ENCODE measurements around the gene SPIN1.

SPIN1 gene

DNA sequence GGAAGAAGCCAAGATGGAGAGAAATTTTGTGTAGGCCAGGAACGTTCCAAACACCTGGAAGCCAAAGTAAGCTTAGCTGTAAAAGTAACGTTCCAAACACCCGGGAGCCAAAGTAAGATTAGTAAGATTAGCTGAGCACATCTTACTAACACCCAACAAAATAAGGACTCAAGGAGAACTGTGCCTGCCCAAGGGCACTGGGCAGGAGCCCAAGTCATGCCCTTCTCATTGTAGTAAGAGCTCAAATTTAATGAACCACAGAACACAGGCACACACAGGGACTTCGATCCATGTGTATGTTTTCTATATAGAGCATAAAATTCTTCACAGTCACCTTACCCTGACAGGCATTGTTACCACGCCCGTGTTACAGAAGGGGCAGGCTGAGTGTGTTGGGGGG is 110.6 kb downstream of the SPIN1 start:
- DNase-seq (ENCODE audit: low read depth in 2 of 2), result no peak

DNA sequence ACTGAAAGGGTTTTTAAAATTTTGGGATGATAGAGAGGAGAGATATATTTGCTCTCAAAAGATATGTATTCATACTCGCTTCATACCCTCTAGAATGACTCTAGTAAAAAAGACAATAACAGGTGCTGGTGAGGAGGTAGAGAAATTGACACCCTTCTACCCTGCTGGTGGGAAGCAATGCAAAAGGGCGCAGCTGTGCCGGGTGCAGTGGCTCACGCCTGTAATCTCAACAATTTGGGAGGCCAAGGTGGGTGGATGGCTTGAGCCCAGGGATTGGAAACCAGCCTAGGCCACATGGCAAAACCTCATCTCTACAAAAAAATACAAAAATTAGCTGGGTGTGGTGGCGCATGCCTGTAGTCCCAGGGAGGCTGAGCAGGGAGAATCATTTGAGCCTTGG is 112.8 kb downstream of the SPIN1 start:
- DNase-seq (ENCODE audit: low read depth in 2 of 2), result no peak

DNA sequence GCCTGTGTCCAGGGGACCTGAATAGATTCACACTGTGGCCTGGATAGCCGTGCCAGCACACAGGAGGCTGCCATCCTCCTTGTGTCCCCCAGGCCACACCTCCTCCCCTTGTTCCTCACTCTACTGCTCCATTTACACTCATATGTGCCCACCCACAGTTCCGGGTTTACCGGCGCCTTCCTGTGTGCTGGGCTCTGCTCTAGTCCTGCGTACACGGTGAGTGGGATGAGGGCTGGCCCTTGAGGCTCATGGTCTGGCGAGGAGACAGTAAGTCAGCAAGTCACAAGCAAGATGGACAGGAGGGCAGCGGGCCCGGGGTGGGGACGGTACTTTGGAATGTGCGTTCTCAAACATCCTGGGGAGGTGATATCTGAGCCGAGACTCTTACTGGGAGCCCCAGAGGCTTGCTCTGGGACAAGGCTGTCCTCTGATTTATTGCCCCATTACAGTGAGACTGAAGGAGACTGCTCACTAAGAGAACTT is 114.3 kb downstream of the SPIN1 start:
- no peak for DNase-seq (ENCODE audit: low read depth in 2 of 2)

DNA sequence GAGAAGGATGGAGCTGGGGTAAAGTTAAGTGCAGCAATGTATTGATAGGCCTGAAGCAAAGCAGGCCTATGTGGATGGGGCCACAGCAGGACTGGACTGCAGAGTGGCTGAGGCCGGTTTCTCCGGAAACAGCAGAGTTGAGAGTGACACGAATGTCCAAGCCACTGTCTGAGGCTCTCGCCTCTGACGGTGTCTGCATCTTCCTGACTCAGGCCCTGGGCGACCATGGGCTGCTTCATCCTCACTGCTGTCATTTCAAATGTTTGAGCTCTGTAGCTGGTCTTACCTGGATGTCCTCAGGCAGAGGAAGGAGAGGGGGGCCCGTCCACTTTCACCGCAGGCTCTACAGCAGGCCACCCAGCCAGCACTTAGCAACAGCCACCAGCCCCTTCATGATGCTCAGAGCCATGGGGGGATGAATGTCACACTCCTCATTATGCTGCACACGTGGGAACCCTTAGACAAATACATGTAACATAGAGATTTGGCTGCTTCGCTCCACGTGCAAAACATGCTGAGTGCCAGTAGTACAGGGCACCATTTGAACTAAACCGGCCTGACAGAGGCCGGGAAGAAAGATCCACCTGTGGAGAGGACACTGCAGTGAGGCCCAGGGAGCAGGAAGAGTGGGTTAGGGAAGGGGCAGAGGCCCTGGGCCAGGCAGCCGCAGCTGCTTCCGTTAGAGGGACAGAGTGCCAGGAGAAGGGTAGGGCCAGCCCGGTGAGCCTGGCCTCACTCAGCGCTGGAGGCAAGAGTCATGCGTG is 115.0 kb downstream of the SPIN1 start:
- no peak for DNase-seq (ENCODE audit: low read depth in 2 of 2)

DNA sequence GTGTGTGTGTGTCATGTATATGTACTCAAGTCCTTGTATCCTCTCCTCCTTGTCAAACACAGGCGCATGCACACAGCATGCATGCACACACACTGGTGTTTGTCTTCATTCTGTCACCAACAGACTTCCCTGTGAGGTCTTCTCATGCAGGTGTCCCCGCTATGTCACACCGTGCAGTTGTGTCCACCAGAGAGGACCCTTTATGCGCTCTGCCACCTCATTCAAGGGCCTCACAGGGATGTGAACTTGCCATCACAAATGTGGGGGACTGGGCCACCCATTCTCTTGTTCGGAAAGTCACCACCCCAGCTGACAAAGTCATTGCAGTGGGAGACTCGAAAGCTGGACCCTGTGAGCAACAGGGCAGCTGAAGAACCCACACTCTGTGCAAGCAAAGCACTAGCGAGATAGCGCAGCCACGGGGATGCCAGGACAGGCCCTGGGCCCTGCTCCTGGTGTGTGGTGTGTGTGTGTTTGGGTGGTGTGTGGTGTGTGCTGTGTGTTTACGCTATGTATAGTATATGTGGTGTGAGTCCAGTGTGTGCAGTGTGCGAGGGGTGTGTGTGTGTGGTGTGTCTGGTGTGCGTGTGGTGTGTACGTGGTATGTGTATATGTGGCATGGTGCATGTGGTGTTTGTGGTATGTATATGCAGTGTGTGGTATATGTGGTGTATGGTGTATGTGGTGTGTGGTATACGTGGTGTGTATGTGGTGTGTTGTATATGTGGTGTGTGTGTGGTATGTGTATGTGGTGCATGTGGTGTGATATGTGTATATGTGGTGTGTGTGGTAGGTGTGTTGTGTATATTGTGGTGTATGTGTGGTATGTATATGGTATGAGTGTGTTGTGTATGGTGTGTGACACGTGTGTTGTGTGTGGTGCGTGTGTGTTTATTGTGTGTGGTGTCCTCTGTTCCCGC is 115.9 kb downstream of the SPIN1 start:
- no peak for DNase-seq (ENCODE audit: low read depth in 2 of 2)

DNA sequence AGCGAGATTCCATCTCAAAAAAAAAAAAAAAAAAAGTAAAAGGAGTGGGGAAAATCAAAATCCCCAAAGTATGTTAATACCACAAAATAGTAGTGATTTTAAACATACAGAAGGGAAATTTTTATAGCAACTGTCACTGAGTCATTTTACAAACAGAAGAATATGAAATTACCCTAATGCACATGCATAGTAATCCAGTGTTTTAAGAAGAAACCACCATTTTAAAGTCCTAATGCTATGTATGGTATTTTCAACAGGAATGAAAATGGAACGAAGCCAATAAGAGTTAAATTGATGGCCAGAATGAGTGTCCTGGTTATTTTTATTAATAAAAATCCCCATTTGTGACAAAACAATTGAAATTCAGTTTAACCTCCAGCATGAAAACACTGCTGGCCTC is 120.1 kb downstream of the SPIN1 start:
- no peak for DNase-seq (ENCODE audit: low read depth in 2 of 2)

DNA sequence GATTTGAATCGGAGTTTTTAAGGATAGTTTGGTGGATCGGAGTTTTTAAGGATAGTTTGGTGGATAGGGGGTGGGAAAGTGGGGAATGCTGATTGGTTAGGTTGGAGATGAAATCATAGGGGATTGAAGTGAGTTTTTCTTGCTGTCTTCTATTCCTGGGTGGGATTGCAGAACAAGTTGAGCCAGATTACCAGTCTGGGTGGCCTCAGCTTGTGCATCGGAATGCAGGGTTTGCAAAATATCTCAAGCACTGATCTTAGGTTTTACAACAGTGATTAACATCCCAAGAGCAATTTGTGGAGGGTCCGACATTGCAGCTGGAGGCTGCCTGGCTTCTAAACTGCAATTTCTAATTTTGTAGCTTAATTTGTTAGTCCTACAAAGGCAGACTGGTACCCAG is 123.7 kb downstream of the SPIN1 start:
- no peak for DNase-seq (ENCODE audit: low read depth in 2 of 2)

DNA sequence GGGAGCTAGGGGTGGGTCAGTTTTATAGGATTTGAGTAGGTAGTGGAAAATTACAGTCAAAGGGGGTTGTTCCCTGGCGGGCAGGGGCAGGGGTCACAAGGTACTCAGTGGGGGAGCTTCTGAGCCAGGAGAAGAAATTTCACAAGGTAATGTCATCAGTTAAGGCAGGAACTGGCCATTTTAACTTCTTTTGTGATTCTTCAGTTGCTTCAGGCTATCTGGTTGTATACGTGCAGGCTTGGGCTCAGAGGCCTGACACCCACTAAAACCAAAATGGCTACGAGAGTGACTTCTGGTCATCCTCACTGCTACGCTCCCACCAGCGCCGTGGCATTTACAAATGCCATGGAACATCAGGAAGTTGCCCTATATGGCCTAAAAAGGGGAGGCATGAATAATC is 126.0 kb downstream of the SPIN1 start:
- no peak for DNase-seq (ENCODE audit: low read depth in 2 of 2)

DNA sequence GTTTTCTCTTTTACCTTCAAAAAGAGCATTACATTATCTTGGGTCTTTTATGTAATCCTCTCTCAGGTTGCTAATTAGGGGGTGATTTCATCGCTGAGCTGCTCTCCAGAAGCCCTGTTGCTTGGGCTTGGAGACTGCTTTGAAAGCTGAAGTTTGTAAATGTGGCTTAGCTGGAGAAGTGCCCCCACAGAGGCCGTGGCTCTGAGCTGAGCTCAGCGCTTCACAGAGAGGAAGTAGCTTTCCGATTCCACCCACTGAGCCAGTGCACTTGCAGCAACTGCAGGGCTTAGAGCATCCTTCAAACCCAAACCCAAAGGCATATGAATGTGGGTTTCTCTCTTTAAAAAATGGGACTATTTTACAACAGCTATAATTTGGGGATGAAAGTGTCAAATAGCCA is 133.1 kb downstream of the SPIN1 start:
- DNase-seq (ENCODE audit: low read depth in 2 of 2), result no peak

DNA sequence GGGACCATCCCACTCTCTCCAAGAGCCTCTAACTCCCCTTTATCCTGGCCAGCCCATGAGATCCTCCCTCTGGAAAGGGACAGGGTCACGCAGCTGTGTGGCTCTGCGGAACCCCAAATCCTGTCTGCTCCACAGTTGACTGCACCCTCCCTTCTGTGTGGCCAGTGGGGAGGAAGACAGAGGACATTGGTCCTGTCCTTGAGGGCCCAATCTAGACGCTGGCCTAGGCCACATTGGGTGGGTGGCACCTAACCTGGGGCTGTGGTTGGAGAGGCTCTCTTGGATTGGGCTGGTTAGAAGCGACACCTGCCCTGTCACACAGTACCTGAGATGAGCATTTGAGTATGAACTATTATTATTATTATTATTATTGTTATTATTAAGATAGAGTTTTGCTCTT is 134.1 kb downstream of the SPIN1 start:
- no peak for DNase-seq (ENCODE audit: low read depth in 2 of 2)

DNA sequence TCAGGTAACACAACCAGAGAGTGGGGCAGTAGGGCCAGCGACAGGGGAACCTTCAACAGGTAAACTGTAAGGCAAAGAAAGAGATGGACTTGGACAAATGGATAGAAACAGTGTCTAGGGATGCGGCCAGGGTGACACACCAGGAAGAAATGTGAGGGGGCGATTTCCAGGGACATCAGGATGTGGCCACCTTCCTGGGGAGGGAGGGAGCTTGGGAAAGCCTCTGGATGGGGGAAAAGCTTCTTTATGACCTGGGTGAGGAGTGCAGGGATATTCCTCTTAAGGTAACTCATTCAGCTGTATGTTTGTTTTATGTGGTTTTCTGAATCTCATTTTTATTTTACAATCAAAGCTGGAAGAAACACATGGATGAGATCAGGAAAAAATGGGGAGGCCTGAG is 134.8 kb downstream of the SPIN1 start:
- peak in 1 of 2 experiments; percentile 14 for DNase-seq (ENCODE audit: low read depth in 2 of 2)

DNA sequence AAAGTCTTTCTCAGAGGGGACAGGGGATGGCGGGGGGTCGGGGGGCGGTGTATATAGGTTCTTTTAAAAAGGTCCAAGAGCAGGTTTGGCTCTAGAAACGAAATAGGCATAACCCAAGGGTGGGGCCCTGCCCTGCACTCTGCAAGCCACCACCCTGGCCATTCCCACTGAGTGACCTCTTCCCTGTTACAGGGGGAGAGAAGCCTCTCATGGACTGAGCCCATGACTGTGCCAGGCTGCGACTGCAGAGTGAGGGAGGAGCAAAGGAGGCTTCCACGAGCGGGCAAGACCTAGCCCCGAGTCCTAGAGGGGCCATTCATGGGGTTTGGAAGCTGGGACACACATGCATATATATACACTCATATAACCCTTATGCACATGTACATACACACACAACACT is 136.7 kb downstream of the SPIN1 start:
- no peak for DNase-seq (ENCODE audit: low read depth in 2 of 2)

DNA sequence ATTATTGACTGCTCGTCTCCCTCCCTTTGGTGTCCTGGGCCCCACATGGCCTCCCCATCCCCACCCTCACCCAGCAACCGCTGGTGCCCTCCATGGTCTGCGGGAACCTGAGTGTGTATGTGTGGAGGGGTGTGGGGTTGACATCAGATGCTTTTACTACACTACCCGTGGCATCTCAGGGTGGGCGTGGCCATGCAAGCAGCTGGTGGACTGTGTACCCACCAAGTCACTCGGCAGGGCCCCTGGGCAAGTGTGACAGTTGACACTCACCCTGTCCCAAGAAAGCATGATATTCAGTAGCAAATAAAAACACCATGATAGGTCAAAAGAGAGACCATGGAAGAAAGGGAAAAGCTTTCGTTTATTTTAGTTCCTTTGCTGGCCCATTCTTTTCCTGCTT is 139.4 kb downstream of the SPIN1 start:
- DNase-seq (ENCODE audit: low read depth in 2 of 2), result no peak
